Ecto neural progenitor cell (in vitro differentiated cells): ENCODE data around the gene KCND2.
"Not testable (repeated sequence)": the region's sequence is repeated elsewhere in the genome, so short reads cannot be mapped to it uniquely, and the experiment has no call there.

Experiments
- DNase-seq: peaks from one replicate; pipeline ENCODE4 v3.0.0-alpha.2; 2018; ENCODE audit warnings: low spot score

KCND2 gene

DNA sequence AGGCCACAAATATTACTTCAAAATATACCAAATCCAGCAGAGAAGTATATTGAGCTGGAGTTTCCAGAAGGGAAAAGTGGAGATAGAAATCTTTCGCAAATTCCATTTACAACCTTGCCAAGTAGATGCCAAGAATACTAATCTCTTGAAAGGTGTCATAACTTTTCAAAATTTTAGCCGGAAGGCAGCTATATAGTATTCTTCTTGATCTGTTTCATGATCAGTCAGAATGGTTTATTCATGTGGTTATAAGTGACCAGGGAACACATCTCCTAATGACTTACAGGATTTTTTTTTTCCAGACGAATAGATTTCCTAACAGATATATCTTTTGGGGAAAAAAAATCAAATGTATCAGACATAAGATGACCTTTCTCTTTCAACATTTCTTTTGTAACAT lies 314.3 kb downstream of the KCND2 start:
- DNase-seq, result no peak

DNA sequence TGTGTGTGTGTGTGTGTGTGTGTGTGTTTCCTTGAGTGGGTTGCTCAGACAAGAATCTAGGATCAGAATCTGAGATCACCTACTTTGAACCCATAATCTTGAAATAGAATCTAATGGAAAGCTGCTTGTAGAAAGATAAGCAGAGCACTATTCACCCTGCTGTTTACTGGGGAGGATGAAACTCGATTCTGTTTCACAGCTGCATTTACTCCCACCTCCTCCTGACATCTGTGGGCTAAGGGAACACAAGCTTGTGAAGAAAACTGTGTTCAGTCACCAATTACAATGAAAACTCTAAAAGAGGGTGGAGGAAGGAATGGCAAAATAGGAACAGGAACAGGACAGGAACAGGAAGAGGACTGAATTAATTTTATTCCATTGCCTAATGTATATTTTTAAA lies 315.4 kb downstream of the KCND2 start:
- DNase-seq, result no peak

- DNase-seq, result no peak
Measured at GRCh38 chr7:120588862-120589261, 315.9 kb downstream of the KCND2 start.

GRCh38 chr7:120600607-120601006 lies 327.6 kb downstream of the KCND2 start:
- DNase-seq, result no peak

- no peak for DNase-seq
Measured at GRCh38 chr7:120603366-120603765, 330.4 kb downstream of the KCND2 start.

DNA sequence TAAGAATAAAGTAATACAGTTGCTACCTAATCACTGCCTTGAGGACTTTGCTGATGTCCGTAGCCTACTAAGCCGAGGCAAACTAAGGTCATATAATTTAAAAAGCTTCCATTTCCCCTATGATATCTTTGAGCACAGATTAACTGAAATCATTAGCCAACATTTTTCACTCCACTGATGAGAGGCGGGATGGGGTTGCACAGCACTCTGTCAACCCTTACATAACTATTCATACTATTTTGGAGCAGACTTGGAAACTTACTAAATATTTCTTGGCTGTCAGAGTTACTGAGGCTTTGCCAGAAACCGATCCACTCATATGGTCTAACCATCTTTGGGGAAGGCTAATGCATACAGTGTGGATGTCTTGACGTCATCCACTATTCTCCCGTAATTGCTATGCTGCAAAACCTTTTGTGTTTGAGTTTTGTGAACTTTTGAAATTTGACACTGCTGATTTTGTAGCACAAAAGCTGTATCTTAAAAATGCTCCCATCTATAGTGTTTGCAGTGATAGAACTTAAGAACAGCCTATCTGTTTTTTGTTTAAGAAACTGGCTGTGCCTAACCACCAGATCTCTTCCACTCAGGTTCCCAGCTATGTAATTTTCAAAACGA lies 336.3 kb downstream of the KCND2 start:
- DNase-seq, result no peak

- no peak for DNase-seq
Measured at GRCh38 chr7:120611975-120612374, 339.0 kb downstream of the KCND2 start.

- DNase-seq, result no peak
Measured at GRCh38 chr7:120615703-120616102, 342.7 kb downstream of the KCND2 start.

GRCh38 chr7:120617275-120617674 lies 344.3 kb downstream of the KCND2 start:
- DNase-seq, result no peak

DNA sequence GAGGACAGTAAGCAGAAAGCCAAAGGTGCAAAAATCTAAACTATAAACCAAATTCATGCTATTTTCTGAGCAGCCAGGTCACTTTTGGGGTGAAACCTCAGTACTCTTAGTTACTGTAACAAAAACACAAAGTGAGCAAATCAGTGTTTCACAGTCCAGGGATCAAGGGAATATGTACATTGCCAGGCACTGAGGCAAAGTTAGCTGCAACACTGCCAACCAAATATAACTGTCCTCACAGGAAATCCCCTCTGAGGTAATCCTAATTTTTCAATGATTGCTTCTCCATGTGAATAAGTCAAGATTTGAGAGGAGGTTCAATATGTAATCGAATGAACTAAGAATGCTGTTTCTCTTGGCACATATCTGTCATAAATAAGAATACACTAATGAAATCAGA lies 355.3 kb downstream of the KCND2 start:
- DNase-seq, result no peak

DNA sequence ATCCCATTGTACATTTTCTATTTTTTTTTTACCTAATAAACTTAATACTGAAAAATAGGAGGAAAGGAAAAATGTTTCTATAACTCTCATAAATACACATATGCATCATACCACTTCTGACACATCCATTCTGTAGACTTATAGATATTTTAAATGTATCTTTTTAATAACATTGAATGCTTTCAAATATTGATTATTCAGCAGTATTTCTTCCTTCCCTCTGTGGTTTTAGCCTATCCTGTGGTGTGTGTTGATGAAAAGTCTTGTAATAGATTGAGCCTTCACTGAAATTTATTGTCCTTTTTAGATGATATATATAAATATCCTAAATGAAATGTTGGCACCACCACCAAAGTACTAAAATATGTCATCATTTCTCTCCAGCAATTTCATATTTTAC lies 366.9 kb downstream of the KCND2 start:
- no peak for DNase-seq

GRCh38 chr7:120645966-120646365 lies 373.0 kb downstream of the KCND2 start:
- DNase-seq, result no peak

- DNase-seq, result no peak
Measured at GRCh38 chr7:120654241-120654640, 381.3 kb downstream of the KCND2 start.

DNA sequence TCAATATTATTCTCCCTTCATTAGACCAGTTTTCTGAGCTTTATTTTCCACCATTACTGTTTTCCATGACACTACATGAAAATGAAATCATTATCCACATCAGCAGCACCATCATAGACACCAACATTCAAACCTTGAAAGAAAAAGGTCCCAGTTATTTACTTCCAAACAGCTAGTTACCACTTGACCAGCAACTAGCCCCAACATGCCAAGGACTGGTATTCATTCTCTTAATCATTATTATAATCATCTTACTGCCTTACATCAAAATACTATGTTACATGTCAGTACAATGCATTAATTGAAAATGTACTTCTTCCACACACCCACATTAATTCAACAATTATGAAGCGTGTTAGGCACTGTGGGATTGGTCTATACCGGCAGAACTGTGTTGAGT lies 385.5 kb downstream of the KCND2 start:
- DNase-seq, result no peak

DNA sequence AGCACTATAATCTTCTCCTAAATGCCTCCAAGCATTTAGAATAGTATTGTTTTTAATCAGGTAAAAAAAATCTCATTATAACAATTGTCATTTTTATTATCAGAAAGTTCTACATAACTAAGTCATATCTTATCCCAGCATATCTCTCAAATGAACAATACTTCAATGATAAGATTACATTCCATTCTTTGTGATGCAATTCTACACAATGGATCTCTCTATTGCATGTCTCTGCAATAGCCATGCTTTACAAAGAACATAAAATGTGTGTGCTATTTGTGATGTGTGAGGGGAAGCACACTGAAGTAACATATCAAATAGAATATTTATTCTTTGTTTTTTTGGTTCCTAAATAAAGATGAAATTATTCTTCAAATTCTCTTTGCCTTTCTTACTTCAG lies 389.3 kb downstream of the KCND2 start:
- DNase-seq, result no peak

DNA sequence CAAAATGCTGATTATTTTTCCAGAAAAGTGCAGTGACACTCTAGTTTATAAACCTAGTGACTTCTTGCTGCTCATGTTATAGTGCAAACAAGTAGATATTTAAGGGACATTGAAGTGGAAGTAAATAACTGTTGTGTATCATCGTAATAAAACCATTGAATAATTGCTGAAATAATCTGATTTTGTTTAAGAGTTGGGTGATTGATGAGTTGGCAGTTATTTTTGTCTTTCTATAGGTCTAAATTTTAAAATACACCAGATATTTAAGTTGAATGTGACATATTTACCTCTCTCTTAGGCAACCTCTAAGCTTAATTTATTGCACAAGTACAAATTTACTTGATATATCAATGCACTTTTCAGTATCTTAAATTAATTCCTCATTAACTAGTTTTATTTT lies 392.1 kb downstream of the KCND2 start:
- DNase-seq, result no peak

- DNase-seq, result no peak
Measured at GRCh38 chr7:120675076-120675475, 402.1 kb downstream of the KCND2 start.

DNA sequence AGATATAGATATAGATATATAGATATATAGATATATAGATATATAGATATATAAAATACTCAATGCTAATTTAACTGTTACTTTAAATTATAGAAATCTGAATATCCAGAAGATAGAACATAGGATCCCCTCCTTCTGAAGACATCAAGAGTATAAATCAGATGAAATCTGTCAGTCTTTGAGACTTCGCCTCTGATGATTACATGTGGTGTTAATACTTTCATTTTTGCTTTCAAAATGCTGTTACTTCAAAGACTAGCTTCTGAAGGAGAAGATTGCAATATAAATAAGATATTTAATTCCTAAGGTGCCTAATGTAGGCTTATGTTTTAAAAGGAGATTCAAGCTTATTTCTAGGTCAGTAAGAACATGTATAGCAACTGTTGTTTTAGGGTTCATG lies 404.6 kb downstream of the KCND2 start:
- no peak for DNase-seq

- DNase-seq, result no peak
Measured at GRCh38 chr7:120680985-120681384, 408.0 kb downstream of the KCND2 start.

DNA sequence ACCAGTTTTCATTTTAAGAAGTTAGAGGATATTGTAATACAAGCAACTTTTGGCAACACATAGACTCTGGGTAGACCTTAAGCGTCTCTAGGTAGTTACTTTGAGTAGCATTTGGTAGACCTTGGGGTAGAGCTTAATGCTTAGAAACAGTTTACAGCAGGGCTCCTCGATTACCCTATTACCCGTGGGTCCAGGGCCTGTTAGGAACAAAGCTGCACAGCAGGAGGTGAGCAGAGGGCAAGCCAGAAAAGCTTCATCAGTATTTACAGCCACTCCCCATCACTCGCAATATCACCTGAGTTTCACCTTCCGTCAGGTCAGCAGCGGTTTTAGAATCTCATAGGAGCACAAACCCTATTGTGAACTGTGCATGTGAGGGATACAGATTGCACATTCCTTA lies 411.5 kb downstream of the KCND2 start:
- no peak for DNase-seq

DNA sequence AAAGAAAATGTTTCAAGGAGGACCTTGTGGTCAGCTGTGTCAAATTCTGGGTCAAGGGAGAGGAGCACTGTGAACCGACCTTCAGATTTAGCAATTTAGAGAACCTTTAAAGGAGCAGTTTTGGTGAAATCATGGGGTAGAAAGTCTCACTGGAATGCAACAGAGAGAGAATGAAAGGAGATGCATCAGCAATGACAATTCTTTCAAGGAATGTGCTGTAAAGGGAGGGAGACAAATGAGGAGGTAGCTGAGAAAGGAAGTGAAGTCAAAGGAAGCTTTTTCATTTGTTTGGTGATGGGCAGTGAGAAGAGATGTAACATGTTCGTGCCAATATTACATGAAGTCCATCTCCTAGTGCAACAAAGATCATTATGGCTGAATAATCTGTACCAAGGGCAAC lies 418.9 kb downstream of the KCND2 start:
- DNase-seq, result no peak

GRCh38 chr7:120695848-120696247 lies 422.9 kb downstream of the KCND2 start:
- no peak for DNase-seq

GRCh38 chr7:120700796-120701195 lies 427.8 kb downstream of the KCND2 start:
- no peak for DNase-seq

GRCh38 chr7:120702408-120702807 lies 429.4 kb downstream of the KCND2 start:
- DNase-seq, result not testable (repeated sequence)
